B cell (primary cell): ENCODE measurements around the gene ATXN2.

Experiments used
- EZH2 ChIP-seq: IDR thresholded peaks from 2 replicates; pipeline ENCODE4 v1.6.1; 2012; ENCODE audit warnings: borderline replicate concordance, low read depth, mild to moderate bottlenecking, moderate library complexity, low read length; ENCODE audit not compliant: insufficient read depth, poor library complexity, severe bottlenecking
- TF ChIP-seq, protein P1 (sequence below): fragments of 200-600 bp; IDR thresholded peaks from one replicate; pipeline ENCODE4 v1.8.0; 2022; ENCODE audit warnings: antibody characterized with exemption, mild to moderate bottlenecking

DNA sequence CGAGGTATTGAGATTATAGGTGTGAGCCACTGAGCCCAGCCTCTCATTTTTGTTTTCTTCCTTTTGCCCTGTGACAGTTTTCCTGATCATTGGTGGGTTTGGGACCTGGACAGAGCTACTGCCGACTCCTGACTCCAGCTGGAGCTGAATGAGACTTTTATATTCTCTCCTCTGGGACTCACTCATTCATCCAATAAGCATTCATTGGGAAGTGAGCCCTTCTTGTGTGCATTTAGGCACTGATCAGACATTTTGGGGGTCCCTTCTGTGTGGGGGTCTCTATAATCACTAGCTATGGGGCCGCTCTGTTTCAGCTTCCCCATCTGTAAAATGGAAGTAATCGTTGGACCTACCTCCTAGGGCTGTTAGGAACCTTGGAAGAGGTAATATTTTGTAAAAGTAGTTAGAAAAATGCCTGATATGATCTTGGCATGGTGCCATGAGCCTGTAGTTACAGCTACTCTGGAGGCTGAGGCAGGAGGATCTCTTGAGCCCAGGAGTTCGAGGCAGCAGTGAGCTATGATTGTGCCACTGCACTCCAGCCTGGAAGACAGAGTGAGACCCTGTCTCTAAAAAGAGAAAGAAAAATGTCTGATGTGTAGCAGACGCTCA is 186.2 kb downstream of the ATXN2 start:
- TF ChIP-seq, protein P1, sequence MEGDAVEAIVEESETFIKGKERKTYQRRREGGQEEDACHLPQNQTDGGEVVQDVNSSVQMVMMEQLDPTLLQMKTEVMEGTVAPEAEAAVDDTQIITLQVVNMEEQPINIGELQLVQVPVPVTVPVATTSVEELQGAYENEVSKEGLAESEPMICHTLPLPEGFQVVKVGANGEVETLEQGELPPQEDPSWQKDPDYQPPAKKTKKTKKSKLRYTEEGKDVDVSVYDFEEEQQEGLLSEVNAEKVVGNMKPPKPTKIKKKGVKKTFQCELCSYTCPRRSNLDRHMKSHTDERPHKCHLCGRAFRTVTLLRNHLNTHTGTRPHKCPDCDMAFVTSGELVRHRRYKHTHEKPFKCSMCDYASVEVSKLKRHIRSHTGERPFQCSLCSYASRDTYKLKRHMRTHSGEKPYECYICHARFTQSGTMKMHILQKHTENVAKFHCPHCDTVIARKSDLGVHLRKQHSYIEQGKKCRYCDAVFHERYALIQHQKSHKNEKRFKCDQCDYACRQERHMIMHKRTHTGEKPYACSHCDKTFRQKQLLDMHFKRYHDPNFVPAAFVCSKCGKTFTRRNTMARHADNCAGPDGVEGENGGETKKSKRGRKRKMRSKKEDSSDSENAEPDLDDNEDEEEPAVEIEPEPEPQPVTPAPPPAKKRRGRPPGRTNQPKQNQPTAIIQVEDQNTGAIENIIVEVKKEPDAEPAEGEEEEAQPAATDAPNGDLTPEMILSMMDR = no peak
- TF ChIP-seq EZH2 = no peak
